T-helper 2 cell treated with Interferon-gamma antibody and Interleukin-4, amounts not matched to agents 100 ng/mL and 5 ng/mL, for 36 hours (primary cell): ENCODE results near the gene COL1A1. TPM values are rescaled to one million over a fixed set of nuclear protein-coding genes. Genes with fewer than 3 reads are reported as not detected.

Source experiments
- intact Hi-C: fragments of 100-400 bp; cut with micrococcal nuclease; formaldehyde crosslinking; loops from one replicate; pipeline ENCODE4 v1.15.1; 2023
- total RNA-seq: library from RNA; stranded (reverse); gene quantifications from 2 replicates; pipeline ENCODE4 v1.2.3, GENCODE V29; 2022

The COL1A1 gene
- total RNA-seq, 1 donor from 2014 or later, result 1.5 TPM

- intact Hi-C loops, result no loop called here
These were observed 27.0 kb downstream of the COL1A1 start for GRCh38 chr17:50174444-50174843.

GRCh38 chr17:50173335-50173941, 28.0 kb downstream of the COL1A1 start:
- intact Hi-C loops, result no loop called here

GRCh38 chr17:50172936-50173334, 28.5 kb downstream of the COL1A1 start:
- intact Hi-C loops, result no loop called here

GRCh38 chr17:50172130-50172529, 29.3 kb downstream of the COL1A1 start:
- intact Hi-C loops, result no loop called here

- intact Hi-C loops, result no loop called here
These were observed 29.9 kb downstream of the COL1A1 start for GRCh38 chr17:50171371-50172071.

GRCh38 chr17:50170662-50171370, 30.6 kb downstream of the COL1A1 start:
- intact Hi-C loops, result no loop called here

- intact Hi-C loops, result loop anchor here (1.0 to 2.0 kb wide), 3 partner anchors 28 to 309 kb away; partner anchors contain the start of gene RSAD1
These were observed 31.5 kb downstream of the COL1A1 start for GRCh38 chr17:50169881-50170459.

- intact Hi-C loops, result loop anchor here (1.0 to 2.0 kb wide), 3 partner anchors 29 to 310 kb away; partner anchors contain the start of gene RSAD1
These were observed 32.2 kb downstream of the COL1A1 start for GRCh38 chr17:50169121-50169764.

GRCh38 chr17:50168319-50168718, 33.1 kb downstream of the COL1A1 start:
- intact Hi-C loops, result loop anchor here (2.0 kb wide), 1 partner anchor 310 kb away; the partner anchor contains the start of gene RSAD1

GRCh38 chr17:50167371-50167770, 34.1 kb downstream of the COL1A1 start:
- intact Hi-C loops, result no loop called here

GRCh38 chr17:50166518-50167181, 34.8 kb downstream of the COL1A1 start:
- intact Hi-C loops, result no loop called here

GRCh38 chr17:50165867-50166517, 35.4 kb downstream of the COL1A1 start, which contains the start of gene SGCA:
Gene SGCA (plus strand): TSS chr17:50166005. CDS start chr17:50166041, 36 bp downstream.
- intact Hi-C loops, result no loop called here

- intact Hi-C loops, result no loop called here
These were observed 36.0 kb downstream of the COL1A1 start for GRCh38 chr17:50165466-50165865.

GRCh38 chr17:50165066-50165465, 36.4 kb downstream of the COL1A1 start:
- intact Hi-C loops, result no loop called here

- intact Hi-C loops, result no loop called here
These were observed 36.8 kb downstream of the COL1A1 start for GRCh38 chr17:50164697-50164988.

- intact Hi-C loops, result no loop called here
These were observed 37.4 kb downstream of the COL1A1 start for GRCh38 chr17:50163843-50164696.

GRCh38 chr17:50162466-50163254, 38.8 kb downstream of the COL1A1 start:
- intact Hi-C loops, result no loop called here

- intact Hi-C loops, result loop anchor here (1.0 to 2.0 kb wide), 3 partner anchors 11 to 45 kb away; no protein-coding TSS in a partner anchor
These were observed 39.5 kb downstream of the COL1A1 start for GRCh38 chr17:50161911-50162288.
